IMR-90 (cell line): ENCODE data around the gene TMED8. TPM values are rescaled to one million over a fixed set of nuclear protein-coding genes. Genes with fewer than 3 reads are reported as not detected.

Experiments
- ATAC-seq: fragments of 200-7000 bp; cut with Tn5 transposase; 2 replicates; pipeline ENCODE4 v1.9.1; 2020; ENCODE audit warnings: low read depth, mild to moderate bottlenecking, moderate library complexity
- BruUV-seq: library from RNA; stranded (reverse); fragments of 400-500 nt; replicated peaks from 2 replicates; lab custom pipeline; 2021; lab: Mats Ljungman, UMichigan
- CTCF ChIA-PET: fragments of 300-600 bp; formaldehyde crosslinking; extraction: SDS; loops from one replicate; lab custom pipeline; 2021; ENCODE audit warnings: antibody characterized with exemption; lab: Yijun Ruan, JAX
- POLR2A ChIA-PET: fragments of 300-600 bp; sonication (Branson Sonifier 250); formaldehyde crosslinking; loops from one replicate; lab custom pipeline; 2022; ENCODE audit warnings: antibody characterized with exemption; ENCODE audit not compliant: unreplicated experiment; lab: Charles Lee
- DNase-seq: peaks from one replicate; pipeline ENCODE4 v3.0.0; 2013
- H2AFZ ChIP-seq: replicated peaks from 2 replicates; pipeline ENCODE3; 2013; ENCODE audit warnings: low read length, mild to moderate bottlenecking; ENCODE audit not compliant: poor library complexity
- H2AK5ac ChIP-seq: 2 replicates; pipeline ENCODE4 v1.6.1; 2013; ENCODE audit warnings: low read depth, low read length, inconsistent platforms
- H2AK9ac ChIP-seq: replicated peaks from 2 replicates; pipeline ENCODE3; 2013; ENCODE audit warnings: mild to moderate bottlenecking, low read depth, low read length, moderate library complexity; ENCODE audit not compliant: poor library complexity
- H2BK120ac ChIP-seq: 2 replicates; pipeline ENCODE4 v1.6.1; 2013; ENCODE audit warnings: low read depth, low read length, inconsistent platforms
- H2BK15ac ChIP-seq: 3 replicates; pipeline ENCODE4 v1.6.1; 2013; ENCODE audit warnings: low read depth, low read length, inconsistent platforms
- H2BK20ac ChIP-seq: 2 replicates; pipeline ENCODE4 v1.6.1; 2013; ENCODE audit warnings: low read depth, mild to moderate bottlenecking, inconsistent platforms, low read length, moderate library complexity
- H2BK5ac ChIP-seq: 2 replicates; pipeline ENCODE4 v1.6.1; 2013; ENCODE audit warnings: mild to moderate bottlenecking, low read depth, low read length, inconsistent platforms; ENCODE audit not compliant: poor library complexity, severe bottlenecking
- H3K14ac ChIP-seq: replicated peaks from 2 replicates; pipeline ENCODE4 v1.6.1; 2013; ENCODE audit warnings: low read depth, low read length, inconsistent platforms
- H3K18ac ChIP-seq: 2 replicates; pipeline ENCODE4 v1.6.1; 2013; ENCODE audit warnings: low read depth, low read length, control low read depth
- H3K23ac ChIP-seq: 2 replicates; pipeline ENCODE4 v1.6.1; 2013; ENCODE audit warnings: low read depth, low read length, inconsistent platforms
- H3K27ac ChIP-seq: 2 replicates; pipeline ENCODE4 v1.5.1; 2013; ENCODE audit warnings: mild to moderate bottlenecking, control low read depth, low read length; ENCODE audit not compliant: insufficient read depth
- H3K27me3 ChIP-seq: 2 replicates; pipeline ENCODE4 v1.6.1; 2013; ENCODE audit warnings: low read length; ENCODE audit not compliant: control insufficient read depth, insufficient read depth
- H3K36me3 ChIP-seq: 2 replicates; pipeline ENCODE4 v1.6.1; 2013; ENCODE audit warnings: low read length, mixed read lengths; ENCODE audit not compliant: control insufficient read depth, insufficient read depth
- H3K4ac ChIP-seq: 2 replicates; pipeline ENCODE4 v1.6.1; 2013; ENCODE audit warnings: low read depth, low read length, inconsistent platforms
- H3K4me1 ChIP-seq: 2 replicates; pipeline ENCODE4 v1.6.1; 2013; ENCODE audit warnings: low read length, mixed read lengths; ENCODE audit not compliant: control insufficient read depth, insufficient read depth
- H3K4me2 ChIP-seq: 2 replicates; pipeline ENCODE4 v1.6.1; 2013; ENCODE audit warnings: low read depth, mild to moderate bottlenecking, control low read depth, low read length, moderate library complexity
- H3K4me3 ChIP-seq: 2 replicates; pipeline ENCODE4 v1.5.1; 2013; ENCODE audit warnings: low read depth, mild to moderate bottlenecking, control low read depth, low read length, moderate library complexity; ENCODE audit not compliant: insufficient read depth
- H3K56ac ChIP-seq: 2 replicates; pipeline ENCODE4 v1.6.1; 2013; ENCODE audit warnings: low read length, inconsistent platforms; ENCODE audit not compliant: insufficient read depth; ENCODE audit errors: extremely low read depth
- H3K79me1 ChIP-seq, 2 experiments: 2 replicates each; pipeline ENCODE4 v1.6.1; 2013; ENCODE audit warnings: low read length in 2 of 2, inconsistent platforms in 1 of 2, low read depth in 1 of 2
- H3K9ac ChIP-seq: 2 replicates; pipeline ENCODE4 v1.6.1; 2013; ENCODE audit warnings: low read depth, low read length, control low read depth
- H3K9me1 ChIP-seq: 2 replicates; pipeline ENCODE4 v1.6.1; 2013; ENCODE audit warnings: low read length, inconsistent platforms; ENCODE audit not compliant: insufficient read depth
- H3K9me3 ChIP-seq: 2 replicates; pipeline ENCODE4 v1.6.1; 2013; ENCODE audit warnings: low read length; ENCODE audit not compliant: control insufficient read depth, insufficient read depth
- H4K20me1 ChIP-seq: 2 replicates; pipeline ENCODE4 v1.6.1; 2013; ENCODE audit warnings: low read length, inconsistent platforms; ENCODE audit not compliant: insufficient read depth
- H4K5ac ChIP-seq: 2 replicates; pipeline ENCODE4 v1.6.1; 2013; ENCODE audit warnings: mild to moderate bottlenecking, low read depth, low read length, control low read depth
- H4K8ac ChIP-seq, 2 experiments: 2 replicates each; pipeline ENCODE4 v1.6.1; 2013; ENCODE audit warnings: low read depth in 2 of 2, low read length in 2 of 2, control low read depth in 1 of 2, inconsistent platforms in 1 of 2
- H4K91ac ChIP-seq: 2 replicates; pipeline ENCODE4 v1.6.1; 2013; ENCODE audit warnings: low read depth, low read length, inconsistent platforms; ENCODE audit not compliant: insufficient read depth
- BHLHE40 ChIP-seq: fragments of 150-350 bp; IDR thresholded peaks from 2 replicates; pipeline ENCODE4 v1.6.1; 2016; ENCODE audit warnings: mild to moderate bottlenecking, low read depth, low read length
- CEBPB ChIP-seq: IDR thresholded peaks from 2 replicates; pipeline ENCODE4 v1.6.1; 2012; ENCODE audit warnings: low read depth, low read length, improper control_type of control experiment
- CHD1 ChIP-seq: IDR thresholded peaks from 2 replicates; pipeline ENCODE4 v1.6.1; 2012; ENCODE audit warnings: low read depth, low read length, improper control_type of control experiment
- FOS ChIP-seq: fragments of 150-350 bp; IDR thresholded peaks from 2 replicates; pipeline ENCODE4 v1.6.1; 2016; ENCODE audit warnings: low read depth, low read length
- MAFK ChIP-seq: IDR thresholded peaks from 2 replicates; pipeline ENCODE4 v1.6.1; 2012; ENCODE audit warnings: low read depth, low read length, improper control_type of control experiment
- MAZ ChIP-seq: IDR thresholded peaks from 2 replicates; pipeline ENCODE4 v1.6.1; 2012; ENCODE audit warnings: low read depth, mild to moderate bottlenecking, low read length, improper control_type of control experiment, moderate library complexity, borderline replicate concordance
- MXI1 ChIP-seq: IDR thresholded peaks from 2 replicates; pipeline ENCODE4 v1.6.1; 2012; ENCODE audit warnings: low read depth, mild to moderate bottlenecking, low read length, moderate library complexity, borderline replicate concordance
- NFE2L2 ChIP-seq: fragments of 150-350 bp; IDR thresholded peaks from 2 replicates; pipeline ENCODE4 v1.6.1; 2016; ENCODE audit warnings: low read depth, mild to moderate bottlenecking, low read length
- POLR2A ChIP-seq: IDR thresholded peaks from 2 replicates; pipeline ENCODE4 v1.6.1; 2012; ENCODE audit warnings: mild to moderate bottlenecking, low read depth, low read length
- RAD21 ChIP-seq: IDR thresholded peaks from 2 replicates; pipeline ENCODE4 v1.6.1; 2012; ENCODE audit warnings: low read length, improper control_type of control experiment
- RCOR1 ChIP-seq: IDR thresholded peaks from 2 replicates; pipeline ENCODE4 v1.6.1; 2012; ENCODE audit warnings: mild to moderate bottlenecking, low read length, improper control_type of control experiment; ENCODE audit not compliant: insufficient replicate concordance
- RFX5 ChIP-seq: IDR thresholded peaks from 2 replicates; pipeline ENCODE4 v1.8.0; 2012; ENCODE audit warnings: low read depth, mild to moderate bottlenecking, low read length, moderate library complexity
- SMC3 ChIP-seq: fragments of 150-350 bp; IDR thresholded peaks from 2 replicates; pipeline ENCODE4 v1.6.1; 2016; ENCODE audit warnings: low read depth, mild to moderate bottlenecking, antibody characterized with exemption, low read length, moderate library complexity
- WGBS, 2 experiments: methylation state at CpG; one replicate each; pipeline versions ENCODE4 v1.1.5 to v1.1.7; 2013; ENCODE audit warnings: missing lambda C conversion rate in 2 of 2; ENCODE audit not compliant: insufficient read length in 1 of 2; ENCODE audit errors: extremely low coverage in 2 of 2; 5-methylcytosine and 5-hydroxymethylcytosine counted together
- dilution Hi-C: fragments of 300-500 bp; cut with HindIII; formaldehyde crosslinking; loops from one replicate; pipeline ENCODE4 v1.14.3; 2018; ENCODE audit warnings: low sequenced_read_pairs; ENCODE audit not compliant: unreplicated experiment
- in situ Hi-C: fragments of 300-500 bp; cut with MboI; formaldehyde crosslinking; loops from 3 replicates; pipeline ENCODE4 v1.14.3; 2019; ENCODE audit warnings: low sequenced_read_pairs, inconsistent platforms, mixed read lengths
- intact Hi-C: fragments of 100-400 bp; cut with micrococcal nuclease; formaldehyde crosslinking; loops from 2 replicates; pipeline ENCODE4 v1.10.0; 2022
- polyA plus RNA-seq, 3 experiments: library from polyadenylated mRNA; depleted of rRNA; stranded (reverse); fragments of >200 nt; gene quantifications; 2 replicates each; pipeline ENCODE4 v1.2.3, GENCODE V29; 2012; ENCODE audit warnings: low replicate concordance in 1 of 3
- total RNA-seq: library from RNA; depleted of rRNA; stranded (reverse); fragments of >200 nt; gene quantifications from 2 replicates; pipeline ENCODE4 v1.2.3, GENCODE V29; 2012
- TF ChIP-seq, protein P1 (sequence below): fragments of 150-350 bp; IDR thresholded peaks from 2 replicates; pipeline ENCODE4 v1.6.1; 2016; ENCODE audit warnings: low read depth, mild to moderate bottlenecking, low read length, moderate library complexity, borderline replicate concordance
- TF ChIP-seq, protein P2 (sequence below): conservative IDR thresholded peaks from 2 replicates; pipeline ENCODE4 v1.5.1; 2012; ENCODE audit warnings: mild to moderate bottlenecking, low read depth, low read length, improper control_type of control experiment
- TF ChIP-seq, protein P3 (sequence below): fragments of 150-350 bp; IDR thresholded peaks from 2 replicates; pipeline ENCODE4 v1.6.1; 2017; ENCODE audit warnings: mild to moderate bottlenecking, antibody characterized with exemption, low read length, low read depth

Gene TMED8
- total and polyA plus RNA-seq, 2 of the 4 experiments (the other 2 are of a cell fraction): 2.2 to 5.0 TPM

DNA sequence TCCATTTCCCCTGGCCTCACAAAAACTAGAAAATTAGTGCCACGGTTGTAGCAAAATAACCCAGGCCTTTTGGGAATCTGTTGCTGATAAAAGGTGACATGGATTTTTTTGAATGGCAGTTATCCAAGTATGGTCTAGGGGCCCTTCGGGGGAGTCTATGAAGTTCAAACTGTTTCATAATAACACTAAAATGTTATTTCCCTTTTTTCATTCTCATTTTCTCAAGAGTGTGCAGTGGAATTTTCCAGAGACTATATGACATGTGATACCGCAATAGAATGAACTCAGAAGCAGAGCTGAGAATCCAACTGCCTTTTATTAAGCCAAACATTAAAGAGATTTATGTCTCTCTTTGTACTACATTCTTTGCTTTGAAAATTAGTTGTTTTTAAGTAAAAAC is 29.1 kb downstream of the TMED8 start:
- Histone ChIP-seq H3K9me1 (no peaks in the 10 kb centered on the region), H3K36me3 (peaks cover 2% of the 10 kb centered on the region; the same call in 1 of the 2 replicates), H3K27ac (no peak overlapping the region), H2AK9ac (no peak overlapping the region), H4K5ac (no peak overlapping the region), H3K4me3 (no peak overlapping the region), H4K8ac (no peak overlapping the region), H3K56ac (no peak overlapping the region), H3K27me3 (no peaks in the 10 kb centered on the region), H3K9ac (no peak overlapping the region), H2BK20ac (no peak overlapping the region), H2AFZ (no peak overlapping the region), H3K4ac (no peak overlapping the region), H2AK5ac (no peak overlapping the region), H3K9me3 (no peaks in the 10 kb centered on the region), H2BK120ac (no peak overlapping the region), H3K23ac (no peak overlapping the region), H2BK15ac (no peak overlapping the region), H3K4me2 (no peak overlapping the region), H4K91ac (no peak overlapping the region), H2BK5ac (no peak overlapping the region), H3K4me1 (peaks cover under 1% of the 10 kb centered on the region; the same call in 1 of the 2 replicates), H3K18ac (no peak overlapping the region), H3K14ac (no peak overlapping the region), H3K79me1 (no peaks in the 10 kb centered on the region), H4K20me1 (no peaks in the 10 kb centered on the region)
- no TSS peak for BruUV-seq
- ChIA-PET CTCF (no interaction called here), POLR2A (no interaction called here)
- dilution Hi-C loops (no loop called here), intact Hi-C loops (no loop called here), in situ Hi-C loops (no loop called here)
- DNase-seq: no peak
- TF ChIP-seq POLR2A (no peak), MXI1 (no peak), SMC3 (no peak), FOS (no peak), CHD1 (no peak), MAZ (no peak), MAFK (no peak), BHLHE40 (no peak), CEBPB (no peak), RCOR1 (no peak), RAD21 (no peak), NFE2L2 (no peak), RFX5 (no peak)
- TF ChIP-seq, protein P1, sequence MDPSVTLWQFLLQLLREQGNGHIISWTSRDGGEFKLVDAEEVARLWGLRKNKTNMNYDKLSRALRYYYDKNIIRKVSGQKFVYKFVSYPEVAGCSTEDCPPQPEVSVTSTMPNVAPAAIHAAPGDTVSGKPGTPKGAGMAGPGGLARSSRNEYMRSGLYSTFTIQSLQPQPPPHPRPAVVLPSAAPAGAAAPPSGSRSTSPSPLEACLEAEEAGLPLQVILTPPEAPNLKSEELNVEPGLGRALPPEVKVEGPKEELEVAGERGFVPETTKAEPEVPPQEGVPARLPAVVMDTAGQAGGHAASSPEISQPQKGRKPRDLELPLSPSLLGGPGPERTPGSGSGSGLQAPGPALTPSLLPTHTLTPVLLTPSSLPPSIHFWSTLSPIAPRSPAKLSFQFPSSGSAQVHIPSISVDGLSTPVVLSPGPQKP: no peak
- TF ChIP-seq, protein P2, sequence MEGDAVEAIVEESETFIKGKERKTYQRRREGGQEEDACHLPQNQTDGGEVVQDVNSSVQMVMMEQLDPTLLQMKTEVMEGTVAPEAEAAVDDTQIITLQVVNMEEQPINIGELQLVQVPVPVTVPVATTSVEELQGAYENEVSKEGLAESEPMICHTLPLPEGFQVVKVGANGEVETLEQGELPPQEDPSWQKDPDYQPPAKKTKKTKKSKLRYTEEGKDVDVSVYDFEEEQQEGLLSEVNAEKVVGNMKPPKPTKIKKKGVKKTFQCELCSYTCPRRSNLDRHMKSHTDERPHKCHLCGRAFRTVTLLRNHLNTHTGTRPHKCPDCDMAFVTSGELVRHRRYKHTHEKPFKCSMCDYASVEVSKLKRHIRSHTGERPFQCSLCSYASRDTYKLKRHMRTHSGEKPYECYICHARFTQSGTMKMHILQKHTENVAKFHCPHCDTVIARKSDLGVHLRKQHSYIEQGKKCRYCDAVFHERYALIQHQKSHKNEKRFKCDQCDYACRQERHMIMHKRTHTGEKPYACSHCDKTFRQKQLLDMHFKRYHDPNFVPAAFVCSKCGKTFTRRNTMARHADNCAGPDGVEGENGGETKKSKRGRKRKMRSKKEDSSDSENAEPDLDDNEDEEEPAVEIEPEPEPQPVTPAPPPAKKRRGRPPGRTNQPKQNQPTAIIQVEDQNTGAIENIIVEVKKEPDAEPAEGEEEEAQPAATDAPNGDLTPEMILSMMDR: no peak
- TF ChIP-seq, protein P3, sequence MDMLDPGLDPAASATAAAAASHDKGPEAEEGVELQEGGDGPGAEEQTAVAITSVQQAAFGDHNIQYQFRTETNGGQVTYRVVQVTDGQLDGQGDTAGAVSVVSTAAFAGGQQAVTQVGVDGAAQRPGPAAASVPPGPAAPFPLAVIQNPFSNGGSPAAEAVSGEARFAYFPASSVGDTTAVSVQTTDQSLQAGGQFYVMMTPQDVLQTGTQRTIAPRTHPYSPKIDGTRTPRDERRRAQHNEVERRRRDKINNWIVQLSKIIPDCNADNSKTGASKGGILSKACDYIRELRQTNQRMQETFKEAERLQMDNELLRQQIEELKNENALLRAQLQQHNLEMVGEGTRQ: no peak
- no peak for ATAC-seq
- no CpG with 5 or more reads among the region's 3 CpGs for WGBS, 2 experiments
